ENCODE measurements around the gene TMEM51.
"Not testable (repeated sequence)": the region's sequence is repeated elsewhere in the genome, so short reads cannot be mapped to it uniquely, and the experiment has no call there.

TMEM51 gene

GRCh38 chr1:15128520-15129313, 24.8 kb upstream of the TMEM51 start:
- TF ChIP-seq CTCF (IDR thresholded peaks at IDR 0.05; ENCODE audit: low read depth, low read length) = peak; percentile 89
- no peak overlapping the region for H3K4me3 ChIP-seq (ENCODE audit: low read depth, low read length)

GRCh38 chr1:15129944-15130343, 23.6 kb upstream of the TMEM51 start:
- no peak for TF ChIP-seq CTCF (IDR thresholded peaks at IDR 0.05; ENCODE audit: low read depth, low read length)
- H3K4me3 ChIP-seq (ENCODE audit: low read depth, low read length) = no peak overlapping the region

- H3K4me3 ChIP-seq (ENCODE audit: low read depth, low read length) = no peak overlapping the region
- no peak for TF ChIP-seq CTCF (IDR thresholded peaks at IDR 0.05; ENCODE audit: low read depth, low read length)
Measured at GRCh38 chr1:15130607-15131006, 22.9 kb upstream of the TMEM51 start.

- no peak for TF ChIP-seq CTCF (IDR thresholded peaks at IDR 0.05; ENCODE audit: low read depth, low read length)
- no peak overlapping the region for H3K4me3 ChIP-seq (ENCODE audit: low read depth, low read length)
Measured at GRCh38 chr1:15132965-15133364, 20.6 kb upstream of the TMEM51 start.

GRCh38 chr1:15134285-15134684, 19.3 kb upstream of the TMEM51 start:
- no peak for TF ChIP-seq CTCF (IDR thresholded peaks at IDR 0.05; ENCODE audit: low read depth, low read length)
- no peak overlapping the region for H3K4me3 ChIP-seq (ENCODE audit: low read depth, low read length)

- not testable (repeated sequence) for H3K4me3 ChIP-seq (ENCODE audit: low read depth, low read length)
Measured at GRCh38 chr1:15135604-15136003, 17.9 kb upstream of the TMEM51 start.

- TF ChIP-seq CTCF (IDR thresholded peaks at IDR 0.05; ENCODE audit: low read depth, low read length) = no peak
- no peak overlapping the region for H3K4me3 ChIP-seq (ENCODE audit: low read depth, low read length)
Measured at GRCh38 chr1:15137809-15138208, 15.7 kb upstream of the TMEM51 start.

All from WI38 (cell line).